ENCODE data around the gene MGARP. TPM values are rescaled to one million over a fixed set of nuclear protein-coding genes. Genes with fewer than 3 reads are reported as not detected.

MGARP gene
- total and polyA plus RNA-seq, 2 of the 4 experiments (the other 2 are of a cell fraction), result 34.7 to 35.0 TPM

- dilution Hi-C loops (cut with HindIII; ENCODE audit: low sequenced_read_pairs, unreplicated experiment) (no loop called here), intact Hi-C loops (cut with micrococcal nuclease) (no loop called here), in situ Hi-C loops (cut with MboI; ENCODE audit: low sequenced_read_pairs) (no loop called here)
- H3K23ac ChIP-seq (ENCODE audit: low read depth, low read length), result no peak overlapping the region
- H2BK120ac ChIP-seq (ENCODE audit: low read depth, low read length), result no peak overlapping the region
- H3K56ac ChIP-seq (ENCODE audit: extremely low read depth, insufficient read depth, low read length), result no peak overlapping the region
- no peak overlapping the region for H2AFZ ChIP-seq (replicated peaks; ENCODE audit: low read length, poor library complexity)
- H3K9ac ChIP-seq (ENCODE audit: low read depth, low read length), result no peak overlapping the region
- H3K18ac ChIP-seq (ENCODE audit: low read depth, low read length), result no peak overlapping the region
- H3K36me3 ChIP-seq (ENCODE audit: control insufficient read depth, insufficient read depth, low read length), result no peaks in the 10 kb centered on the region
- H4K8ac ChIP-seq (ENCODE audit: low read depth in 2 of 2, low read length in 2 of 2), result no peak overlapping the region
- DNase-seq (no peak), ATAC-seq (ENCODE audit: low read depth) (no peak)
- no peak overlapping the region for H3K14ac ChIP-seq (replicated peaks; ENCODE audit: low read depth, low read length)
- BruUV-seq (replicated peaks), result no TSS peak
- WGBS, 2 experiments (ENCODE audit: extremely low coverage in 2 of 2, insufficient read length in 1 of 2), result no CpG with 5 or more reads among the region's 1 CpG
- no peak overlapping the region for H3K4me3 ChIP-seq (ENCODE audit: insufficient read depth, low read depth, low read length)
- H2BK5ac ChIP-seq (ENCODE audit: low read depth, low read length, poor library complexity, severe bottlenecking), result no peak overlapping the region
- no peak overlapping the region for H4K91ac ChIP-seq (ENCODE audit: insufficient read depth, low read depth, low read length)
- no peak overlapping the region for H4K5ac ChIP-seq (ENCODE audit: low read depth, low read length)
- no peak overlapping the region for H3K4me2 ChIP-seq (ENCODE audit: low read depth, low read length)
- CTCF ChIA-PET, result interaction anchor here (1.5 kb wide), 1 partner anchor 9 kb away, joined by 3 read pairs; no protein-coding TSS in a partner anchor
- TF ChIP-seq RFX5 (IDR thresholded peaks at IDR 0.05; ENCODE audit: low read depth, low read length), result no peak
- no peak for TF ChIP-seq BHLHE40 (IDR thresholded peaks at IDR 0.05; ENCODE audit: low read depth, low read length)
- TF ChIP-seq CEBPB (IDR thresholded peaks at IDR 0.05; ENCODE audit: low read depth, low read length), result no peak
- no peak for TF ChIP-seq RCOR1 (IDR thresholded peaks at IDR 0.05; ENCODE audit: insufficient replicate concordance, low read length)
- TF ChIP-seq RAD21 (IDR thresholded peaks at IDR 0.05; ENCODE audit: low read length), result no peak
- TF ChIP-seq NFE2L2 (IDR thresholded peaks at IDR 0.05; ENCODE audit: low read depth, low read length), result no peak
- TF ChIP-seq POLR2A (IDR thresholded peaks at IDR 0.05; ENCODE audit: low read depth, low read length), result no peak
- TF ChIP-seq USF2 (IDR thresholded peaks at IDR 0.05; ENCODE audit: low read depth, low read length), result no peak
- no peak for TF ChIP-seq MXI1 (IDR thresholded peaks at IDR 0.05; ENCODE audit: borderline replicate concordance, low read depth, low read length)
- no peak for TF ChIP-seq SMC3 (IDR thresholded peaks at IDR 0.05; ENCODE audit: low read depth, low read length)
- TF ChIP-seq MAZ (IDR thresholded peaks at IDR 0.05; ENCODE audit: borderline replicate concordance, low read depth, low read length), result no peak
- TF ChIP-seq ELK1 (IDR thresholded peaks at IDR 0.05; ENCODE audit: borderline replicate concordance, low read depth, low read length), result no peak
- no peak overlapping the region for H2BK15ac ChIP-seq (ENCODE audit: low read depth, low read length)
- no peak overlapping the region for H3K4ac ChIP-seq (ENCODE audit: low read depth, low read length)
- H3K4me1 ChIP-seq (ENCODE audit: control insufficient read depth, insufficient read depth, low read length), result peaks cover 5% of the 10 kb centered on the region
- H3K27me3 ChIP-seq (ENCODE audit: control insufficient read depth, insufficient read depth, low read length), result no peaks in the 10 kb centered on the region
- H4K20me1 ChIP-seq (ENCODE audit: insufficient read depth, low read length), result no peaks in the 10 kb centered on the region
- peaks cover 9% of the 10 kb centered on the region; the same call in 1 of the 2 replicates for H3K9me1 ChIP-seq (ENCODE audit: insufficient read depth, low read length)
- H3K79me1 ChIP-seq (ENCODE audit: low read depth in 1 of 2, low read length in 2 of 2), result no peaks in the 10 kb centered on the region
- no peak overlapping the region for H2AK5ac ChIP-seq (ENCODE audit: low read depth, low read length)
- no peak overlapping the region for H3K27ac ChIP-seq (ENCODE audit: insufficient read depth, low read length)
- peak overlapping the region; percentile 19; the same call in 1 of the 2 replicates for H2BK20ac ChIP-seq (ENCODE audit: low read depth, low read length)
- no peak overlapping the region for H2AK9ac ChIP-seq (replicated peaks; ENCODE audit: low read depth, low read length, poor library complexity)
- POLR2A ChIA-PET (ENCODE audit: unreplicated experiment), result no interaction called here
- no peaks in the 10 kb centered on the region for H3K9me3 ChIP-seq (ENCODE audit: control insufficient read depth, insufficient read depth, low read length)
Measured at GRCh38 chr4:139267301-139267700, 12.7 kb downstream of the MGARP start.

Data from IMR-90 (cell line).